ENCODE results near the gene STUB1. TPM values are rescaled to one million over a fixed set of nuclear protein-coding genes. Genes with fewer than 3 reads are reported as not detected.

STUB1 gene
- total RNA-seq, 1 experiment from 2014 or later, result 102 TPM

DNA sequence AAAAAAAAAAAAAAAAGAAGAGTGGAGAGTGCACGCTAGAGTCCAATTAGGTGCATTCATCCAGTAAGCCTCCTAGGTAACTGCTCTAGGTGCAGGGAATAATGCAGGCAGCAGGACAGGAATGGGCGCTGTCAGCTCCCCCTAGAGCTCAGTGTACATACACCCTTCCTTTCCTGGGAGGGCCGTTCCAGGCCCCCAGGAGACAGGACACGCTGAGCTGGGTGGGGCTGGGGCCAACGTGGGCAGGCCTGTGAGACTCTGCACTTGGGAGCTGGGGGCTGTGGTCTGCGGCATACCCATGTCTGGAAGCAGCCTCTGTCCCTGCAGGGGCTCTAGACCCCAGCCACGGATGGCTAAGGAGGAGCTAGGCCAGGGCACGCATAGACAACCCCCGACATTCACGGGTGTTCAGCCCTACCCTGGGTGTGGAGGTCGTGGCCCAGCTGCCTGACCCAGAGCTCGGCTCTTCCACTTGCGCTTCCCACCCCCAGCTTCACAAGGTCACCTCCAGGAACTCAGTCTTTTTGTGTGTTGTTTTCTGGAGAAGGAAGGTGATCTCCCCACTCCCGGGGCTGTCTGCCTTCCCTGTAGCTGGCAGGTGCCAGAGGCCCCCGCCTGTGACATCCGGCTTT, 39.7 kb downstream of the STUB1 start:
- Histone ChIP-seq H3K9me3 (ENCODE audit: control insufficient read depth, low read depth, low read length) (no peaks in the 10 kb centered on the region), H2BK20ac (ENCODE audit: low read depth, low read length, poor library complexity, severe bottlenecking) (no peak overlapping the region), H2BK15ac (ENCODE audit: low read depth, low read length) (no peak overlapping the region), H3K4me1 (ENCODE audit: insufficient read depth, low read length) (no peaks in the 10 kb centered on the region), H3K4ac (ENCODE audit: low read depth, low read length) (no peak overlapping the region), H3T11ph (ENCODE audit: low read length) (no peak overlapping the region), H4K8ac (replicated peaks; ENCODE audit: insufficient read length, low read depth, low read length) (no peak overlapping the region), H3K4me2 (ENCODE audit: insufficient read depth, insufficient read length, low read length) (peak overlapping the region; percentile 59), H3K27ac (ENCODE audit: insufficient read length, low read depth, low read length) (no peak overlapping the region), H2BK5ac (ENCODE audit: insufficient read length, low read length) (no peak overlapping the region), H3K9ac (ENCODE audit: extremely low read depth, insufficient read length, low read length) (no peak overlapping the region), H2BK120ac (ENCODE audit: low read depth, low read length, poor library complexity, severe bottlenecking) (no peak overlapping the region), H2AFZ (ENCODE audit: low read length) (no peak overlapping the region), H2BK12ac (ENCODE audit: insufficient read length, low read depth, low read length) (no peak overlapping the region), H3K79me2 (ENCODE audit: insufficient read depth, low read length) (no peaks in the 10 kb centered on the region), H4K91ac (ENCODE audit: insufficient read length, low read depth, low read length) (no peak overlapping the region), H2AK5ac (ENCODE audit: insufficient read length, low read length) (no peak overlapping the region), H3K23ac (ENCODE audit: insufficient read length, low read depth, low read length) (no peak overlapping the region), H3K23me2 (ENCODE audit: insufficient read length, low read depth, low read length, poor library complexity, severe bottlenecking) (peaks cover 10% of the 10 kb centered on the region), H3K79me1 (ENCODE audit: insufficient read depth, low read depth, low read length, poor library complexity, severe bottlenecking) (no peaks in the 10 kb centered on the region), H4K5ac (ENCODE audit: insufficient read length, low read depth, low read length) (no peak overlapping the region), H4K20me1 (ENCODE audit: control insufficient read depth, insufficient read depth, insufficient read length) (no peaks in the 10 kb centered on the region), H3K14ac (ENCODE audit: insufficient read depth, low read length) (no peak overlapping the region), H3K18ac (ENCODE audit: insufficient read length, low read depth, low read length) (no peak overlapping the region), H3K56ac (ENCODE audit: insufficient read length, low read depth, low read length) (no peak overlapping the region), H3K27me3 (ENCODE audit: insufficient read depth, low read length) (no peaks in the 10 kb centered on the region; the same call in 1 of the 2 replicates)
- Mint-ChIP-seq H3K27ac (peak overlapping the region in 1 of 3 experiments; percentile 79; a peak in 2 of 7 replicates), H3K4me3 (peak overlapping the region; percentile 72 to 88), H3K9me3 (no peaks in the 10 kb centered on the region), H3K27me3 (ENCODE audit: low read depth) (peaks cover 25% of the 10 kb centered on the region), H3K36me3 (ENCODE audit: insufficient read depth in 1 of 3, low read depth in 3 of 3) (peaks cover 0 to 5% (median 3%) of the 10 kb centered on the region in 3 experiments; a peak in 1 of 7 replicates), H3K4me1 (peaks cover 14 to 28% of the 10 kb centered on the region in 2 experiments)
- WGBS (ENCODE audit: extremely low coverage, insufficient read length, low lambda C conversion rate), result no CpG with 5 or more reads among the region's 16 CpGs
- no peak for DNase-seq
- TF ChIP-seq, protein P1, sequence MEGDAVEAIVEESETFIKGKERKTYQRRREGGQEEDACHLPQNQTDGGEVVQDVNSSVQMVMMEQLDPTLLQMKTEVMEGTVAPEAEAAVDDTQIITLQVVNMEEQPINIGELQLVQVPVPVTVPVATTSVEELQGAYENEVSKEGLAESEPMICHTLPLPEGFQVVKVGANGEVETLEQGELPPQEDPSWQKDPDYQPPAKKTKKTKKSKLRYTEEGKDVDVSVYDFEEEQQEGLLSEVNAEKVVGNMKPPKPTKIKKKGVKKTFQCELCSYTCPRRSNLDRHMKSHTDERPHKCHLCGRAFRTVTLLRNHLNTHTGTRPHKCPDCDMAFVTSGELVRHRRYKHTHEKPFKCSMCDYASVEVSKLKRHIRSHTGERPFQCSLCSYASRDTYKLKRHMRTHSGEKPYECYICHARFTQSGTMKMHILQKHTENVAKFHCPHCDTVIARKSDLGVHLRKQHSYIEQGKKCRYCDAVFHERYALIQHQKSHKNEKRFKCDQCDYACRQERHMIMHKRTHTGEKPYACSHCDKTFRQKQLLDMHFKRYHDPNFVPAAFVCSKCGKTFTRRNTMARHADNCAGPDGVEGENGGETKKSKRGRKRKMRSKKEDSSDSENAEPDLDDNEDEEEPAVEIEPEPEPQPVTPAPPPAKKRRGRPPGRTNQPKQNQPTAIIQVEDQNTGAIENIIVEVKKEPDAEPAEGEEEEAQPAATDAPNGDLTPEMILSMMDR (conservative IDR thresholded peaks at IDR 0.05), result peak; percentile 38; the same call in 2 of the 3 replicates

Data from H9 (cell line).